Peyer's patch (tissue), 4 donors: ENCODE results near the gene LRRC63.

Experiments used
- CTCF ChIP-seq, 6 experiments: fragments of 450-650 bp in 4 of 6; fragments of 200-600 bp in 2 of 6; sonication (generic) in 1 of 6; IDR thresholded peaks; one replicate each; pipeline ENCODE4 v1.5.1; 2017 to 2019; ENCODE audit warnings: antibody characterized with exemption in 6 of 6, mild to moderate bottlenecking in 3 of 6, moderate library complexity in 1 of 6
- POLR2A ChIP-seq, 2 donors: fragments of 450-650 bp; IDR thresholded peaks; one replicate each; pipeline ENCODE4 v1.5.1; 2017; ENCODE audit warnings: antibody characterized with exemption in 2 of 2, mild to moderate bottlenecking in 2 of 2, moderate library complexity in 2 of 2

DNA sequence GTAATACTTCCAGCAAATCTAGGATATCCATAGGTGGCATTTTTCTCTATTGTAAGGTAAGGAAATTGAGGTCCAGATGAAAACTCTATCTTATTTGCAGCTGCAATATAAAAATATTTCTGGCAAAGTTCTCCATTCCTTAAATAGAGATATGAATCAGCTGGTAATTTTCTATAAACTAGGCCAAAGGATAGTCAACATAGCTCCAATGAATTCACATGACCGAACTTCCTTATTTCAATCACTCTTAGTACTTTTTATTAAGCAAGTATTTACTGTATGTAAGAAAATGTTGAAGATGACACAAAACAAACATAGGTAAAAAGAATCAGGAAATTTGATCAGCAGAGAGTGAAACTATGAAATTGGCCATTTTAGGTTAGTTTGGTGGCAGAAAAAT is 16.7 kb upstream of the LRRC63 start:
- no peak for TF ChIP-seq CTCF (IDR thresholded peaks at IDR 0.05)
- no peak for TF ChIP-seq POLR2A (IDR thresholded peaks at IDR 0.05)
